Hematopoietic multipotent progenitor cell treated with erythropoietin and hydrocortisone succinate and interleukin-3 and kit ligand, for 15 days (in vitro differentiated cells): ENCODE data around the gene SUGCT.
"Not testable (repeated sequence)": the region's sequence is repeated elsewhere in the genome, so short reads cannot be mapped to it uniquely, and the experiment has no call there.

Experiments used
- DNase-seq: peaks from one replicate; pipeline ENCODE4 v3.0.0-alpha.2; 2015; ENCODE audit warnings: low spot score

SUGCT gene

DNA sequence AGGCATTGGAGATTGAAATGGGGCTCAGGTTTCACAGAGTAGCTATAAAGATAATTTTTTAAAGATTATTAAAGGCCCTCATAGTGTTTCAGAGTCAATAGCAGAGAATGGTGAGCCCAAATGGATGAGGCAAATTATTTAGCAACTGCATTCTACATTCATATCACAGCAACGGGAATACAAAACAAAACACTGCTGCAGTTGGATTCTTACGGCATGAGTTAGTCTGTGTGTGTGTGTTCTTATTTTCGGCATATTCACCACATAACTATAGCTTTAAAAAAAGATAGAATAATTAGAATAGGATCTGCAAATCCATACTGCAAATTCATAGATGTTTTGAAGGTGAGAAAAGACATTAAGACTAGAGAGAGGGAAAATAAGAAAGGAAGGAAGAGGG lies 66.0 kb downstream of the SUGCT start:
- no peak for DNase-seq

- no peak for DNase-seq
Observed at GRCh38 chr7:40202851-40203250, 68.0 kb downstream of the SUGCT start.

GRCh38 chr7:40204581-40204980 lies 69.8 kb downstream of the SUGCT start:
- DNase-seq, result no peak

GRCh38 chr7:40205992-40206391 lies 71.2 kb downstream of the SUGCT start:
- no peak for DNase-seq

DNA sequence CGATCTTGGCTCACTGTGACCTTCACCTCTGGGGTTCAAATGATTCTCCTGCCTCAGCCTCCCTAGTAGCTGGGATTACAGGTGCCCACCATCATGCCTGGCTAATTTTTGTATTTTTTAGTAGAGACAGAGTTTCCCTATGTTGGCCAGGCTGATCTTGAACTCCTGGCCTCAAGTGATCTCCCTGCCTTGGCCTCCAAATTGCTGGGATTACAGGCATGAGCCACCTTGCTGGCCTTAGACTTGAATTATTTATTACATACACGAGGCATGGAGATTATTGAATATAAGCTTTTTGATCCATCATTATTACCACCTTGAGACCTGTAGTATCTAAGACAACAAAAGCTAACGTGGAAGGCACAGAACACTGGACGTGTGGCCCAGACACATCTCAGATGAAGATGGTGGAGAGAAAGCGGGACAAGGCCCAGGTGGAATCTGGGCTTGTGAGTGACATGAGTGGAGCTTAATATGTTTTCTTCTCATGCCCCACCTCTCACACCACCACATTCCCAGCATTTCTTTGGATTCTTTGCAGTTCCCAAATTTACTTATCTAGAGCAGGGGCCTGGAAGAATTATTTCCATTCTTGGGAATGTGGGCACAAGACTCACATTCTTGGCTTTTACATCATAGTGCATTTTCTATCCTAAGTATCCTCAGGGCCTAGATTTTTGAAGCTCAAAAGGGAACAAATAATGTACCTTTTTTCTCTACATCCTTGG lies 76.6 kb downstream of the SUGCT start:
- no peak for DNase-seq

DNA sequence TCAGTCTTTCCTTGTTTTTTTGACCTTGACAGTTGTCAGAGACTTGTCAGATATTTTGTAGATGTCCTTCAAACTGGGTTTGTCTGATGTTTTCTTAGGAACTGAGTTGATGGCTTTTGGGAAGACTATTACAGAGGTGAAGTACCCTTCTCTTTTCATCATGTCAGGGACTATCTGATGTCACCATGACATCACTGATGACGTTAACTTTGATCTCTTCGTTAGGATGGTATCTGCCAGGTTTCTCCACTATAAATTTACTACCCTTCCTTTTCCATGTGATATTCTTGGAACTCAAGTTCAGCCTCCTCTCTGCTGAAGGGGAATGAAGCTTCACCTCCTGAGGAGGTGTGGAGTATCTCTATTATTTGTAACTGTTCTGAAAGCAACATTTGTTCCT lies 78.5 kb downstream of the SUGCT start:
- DNase-seq, result no peak

GRCh38 chr7:40213856-40214255 lies 79.1 kb downstream of the SUGCT start:
- DNase-seq, result no peak

DNA sequence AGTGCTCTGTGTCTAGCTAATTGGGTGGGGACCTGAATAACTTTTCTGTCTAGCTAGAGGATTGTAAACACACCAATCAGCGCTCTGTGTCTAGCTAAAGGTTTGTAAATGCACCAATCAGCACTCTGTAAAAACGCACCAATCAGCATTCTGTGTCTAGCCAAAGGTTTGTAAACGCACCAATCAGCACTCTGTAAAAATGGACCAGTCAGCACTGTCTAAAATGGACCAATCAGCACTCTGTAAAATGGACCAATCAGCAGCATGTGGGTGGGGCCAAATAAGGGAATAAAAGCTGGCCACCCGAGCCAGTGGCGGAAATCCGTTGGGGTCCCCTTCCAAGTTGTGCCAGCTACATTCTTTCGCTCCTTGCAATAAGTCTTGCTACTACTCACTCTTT lies 83.8 kb downstream of the SUGCT start:
- not testable (repeated sequence) for DNase-seq

- DNase-seq, result no peak
Observed at GRCh38 chr7:40219917-40220316, 85.1 kb downstream of the SUGCT start.

- no peak for DNase-seq
Observed at GRCh38 chr7:40220421-40220911, 85.7 kb downstream of the SUGCT start.

DNA sequence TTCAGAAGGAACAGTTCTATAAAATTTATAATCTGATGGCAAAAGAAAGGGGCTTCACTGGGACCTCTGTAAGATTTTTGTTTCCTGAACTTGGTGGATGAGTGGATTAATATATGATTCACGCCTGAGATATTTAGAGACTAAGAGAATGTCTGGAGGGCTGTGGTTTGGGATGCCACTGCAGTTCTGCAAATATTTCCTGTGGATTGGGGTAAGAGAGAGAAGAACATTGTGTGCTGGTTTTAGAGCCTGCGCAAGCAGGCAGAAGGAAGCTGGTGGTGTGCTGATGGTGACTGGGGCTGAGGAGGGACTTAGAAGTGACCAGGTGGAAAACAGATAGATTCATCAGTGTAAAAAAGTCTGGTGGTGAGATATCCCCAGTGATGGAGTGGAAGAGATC lies 87.0 kb downstream of the SUGCT start:
- no peak for DNase-seq

GRCh38 chr7:40223451-40224127 lies 88.8 kb downstream of the SUGCT start:
- no peak for DNase-seq

- DNase-seq, result no peak
Observed at GRCh38 chr7:40230101-40230500, 95.3 kb downstream of the SUGCT start.

DNA sequence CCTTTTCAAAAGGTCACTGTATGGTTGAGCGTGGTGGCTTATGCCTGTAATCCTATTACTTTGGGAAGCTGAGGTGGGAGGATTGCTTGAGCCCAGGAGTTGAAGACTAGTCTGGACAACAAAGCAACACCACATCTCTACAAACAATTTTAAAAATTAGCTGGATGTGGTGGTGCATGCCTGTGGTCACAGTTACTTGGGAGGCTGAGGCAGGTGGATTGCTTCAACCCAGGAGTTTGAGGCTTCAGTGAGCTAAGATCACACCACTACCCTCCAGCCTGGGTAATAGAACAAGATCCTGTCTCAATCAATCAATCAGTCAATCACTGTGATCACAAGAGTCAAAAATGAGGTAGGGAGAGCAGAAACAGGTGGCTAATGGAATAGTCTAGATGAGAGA lies 97.0 kb downstream of the SUGCT start:
- DNase-seq, result no peak

GRCh38 chr7:40232242-40232893 lies 97.6 kb downstream of the SUGCT start:
- DNase-seq, result no peak

- no peak for DNase-seq
Observed at GRCh38 chr7:40234046-40234445, 99.2 kb downstream of the SUGCT start.

GRCh38 chr7:40234666-40235065 lies 99.9 kb downstream of the SUGCT start:
- DNase-seq, result no peak

DNA sequence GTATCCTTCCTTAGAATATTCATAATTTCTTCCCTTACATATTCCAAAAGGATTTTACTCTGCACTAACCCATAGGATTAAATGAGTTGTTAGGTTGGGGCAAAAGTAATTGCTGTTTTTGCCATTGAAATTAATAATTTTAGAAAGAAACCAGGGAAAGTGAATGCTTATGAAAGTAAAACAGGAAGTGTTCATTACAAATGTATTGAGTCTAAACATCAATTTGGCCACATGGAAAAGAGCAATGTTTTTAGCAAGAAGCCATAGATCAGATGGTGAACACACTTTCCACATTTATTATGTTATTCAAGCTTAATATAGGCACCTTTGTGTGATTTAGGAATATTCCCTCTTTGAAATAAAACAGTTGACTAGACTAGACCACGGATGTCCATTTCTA lies 102.9 kb downstream of the SUGCT start:
- DNase-seq, result no peak

- DNase-seq, result no peak
Observed at GRCh38 chr7:40239755-40240303, 105.0 kb downstream of the SUGCT start.

DNA sequence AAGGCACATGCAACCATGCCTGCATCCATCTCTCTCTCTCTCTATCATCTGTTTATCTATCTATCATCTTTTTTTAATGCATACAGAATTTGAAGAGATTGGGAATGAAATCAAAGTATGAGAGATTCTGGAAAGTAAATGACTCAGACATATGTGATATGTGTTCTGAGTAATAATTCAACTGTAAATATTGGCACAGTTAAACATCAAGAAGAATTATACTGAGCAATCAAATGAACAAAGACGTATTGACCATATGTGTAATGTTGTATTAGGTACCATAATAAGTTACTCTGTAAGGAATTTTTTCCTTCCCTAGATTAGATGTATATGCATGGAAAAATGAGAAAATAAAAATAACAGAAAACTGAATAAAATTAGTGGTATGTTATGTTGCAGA lies 108.3 kb downstream of the SUGCT start:
- no peak for DNase-seq

DNA sequence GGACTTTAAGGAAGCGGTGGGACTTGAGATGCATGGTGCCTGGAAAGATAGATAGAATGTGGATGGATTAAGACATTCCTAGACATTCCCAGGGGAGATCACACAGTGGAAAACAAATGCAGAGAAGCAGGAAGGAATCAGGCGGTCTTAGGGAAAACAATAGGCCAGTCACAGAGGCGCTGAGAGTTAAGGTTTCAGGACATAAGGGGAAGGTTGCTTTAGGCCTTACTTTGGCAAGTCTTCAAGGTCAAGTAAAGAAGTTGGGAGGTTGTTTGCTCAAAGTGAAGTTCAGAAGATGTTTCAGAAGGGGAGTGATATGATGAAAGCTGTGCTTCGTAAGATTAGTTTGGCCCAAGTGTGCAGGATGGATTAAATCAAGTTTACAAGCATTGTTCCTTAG lies 109.4 kb downstream of the SUGCT start:
- DNase-seq, result no peak

GRCh38 chr7:40248681-40249080 lies 113.9 kb downstream of the SUGCT start:
- no peak for DNase-seq

GRCh38 chr7:40253444-40253843 lies 118.6 kb downstream of the SUGCT start:
- not testable (repeated sequence) for DNase-seq
